Calu3 (cell line): ENCODE data around the gene SENP2. TPM values are rescaled to one million over a fixed set of nuclear protein-coding genes. Genes with fewer than 3 reads are reported as not detected.

Experiments used
- BruUV-seq: library from RNA; stranded (reverse); fragments of 400-500 nt; replicated peaks from 2 replicates; lab custom pipeline; 2021; lab: Mats Ljungman, UMichigan
- CTCF ChIA-PET: fragments of 300-600 bp; sonication (Branson Sonifier 250); formaldehyde crosslinking; loops from one replicate; lab custom pipeline; 2022; ENCODE audit warnings: antibody characterized with exemption; lab: Charles Lee
- DNase-seq: peaks from one replicate; pipeline ENCODE4 v3.0.0; 2022
- H3K27ac Mint-ChIP-seq: one replicate; pipeline ENCODE4 v1.8.0; 2022; ENCODE audit warnings: mixed read lengths; ENCODE audit not compliant: unreplicated experiment
- H3K27me3 Mint-ChIP-seq: one replicate; pipeline ENCODE4 v1.8.0; 2022; ENCODE audit warnings: mixed read lengths; ENCODE audit not compliant: unreplicated experiment
- H3K36me3 Mint-ChIP-seq: one replicate; pipeline ENCODE4 v1.8.0; 2022; ENCODE audit warnings: mild to moderate bottlenecking, moderate library complexity, mixed read lengths; ENCODE audit not compliant: insufficient read depth, unreplicated experiment
- H3K4me1 Mint-ChIP-seq: one replicate; pipeline ENCODE4 v1.8.0; 2022; ENCODE audit warnings: mild to moderate bottlenecking, low read depth, mixed read lengths; ENCODE audit not compliant: unreplicated experiment
- H3K4me3 Mint-ChIP-seq: one replicate; pipeline ENCODE4 v1.8.0; 2022; ENCODE audit warnings: mild to moderate bottlenecking, low read depth, moderate library complexity, mixed read lengths; ENCODE audit not compliant: unreplicated experiment
- H3K9me3 Mint-ChIP-seq: one replicate; pipeline ENCODE4 v1.8.0; 2022; ENCODE audit warnings: low read depth, mixed read lengths; ENCODE audit not compliant: unreplicated experiment
- CTCF ChIP-seq: fragments of 200-600 bp; IDR thresholded peaks from one replicate; pipeline ENCODE4 v1.8.0; 2022; ENCODE audit warnings: antibody characterized with exemption; ENCODE audit not compliant: unreplicated experiment
- intact Hi-C: fragments of 100-400 bp; cut with micrococcal nuclease; formaldehyde crosslinking; loops from one replicate; pipeline ENCODE4 v1.10.0; 2022; ENCODE audit not compliant: unreplicated experiment
- total RNA-seq: library from RNA; stranded (reverse); gene quantifications from 2 replicates; pipeline ENCODE4 v1.2.3, GENCODE V29; 2022

Gene SENP2
- total RNA-seq, 1 experiment from 2014 or later = 87.1 TPM

- intact Hi-C loops = no loop called here
- peaks cover 37% of the 10 kb centered on the region for H3K36me3 Mint-ChIP-seq
- H3K27ac Mint-ChIP-seq = peak overlapping the region; percentile 89
- no peaks in the 10 kb centered on the region for H3K27me3 Mint-ChIP-seq
- no TSS peak for BruUV-seq
- CTCF ChIA-PET = no interaction called here
- TF ChIP-seq CTCF = no peak
- H3K9me3 Mint-ChIP-seq = no peaks in the 10 kb centered on the region
- peaks cover 26% of the 10 kb centered on the region for H3K4me1 Mint-ChIP-seq
- peak overlapping the region; percentile 79 for H3K4me3 Mint-ChIP-seq
- no peak for DNase-seq
Measured at GRCh38 chr3:185584686-185585085, 1.4 kb upstream of the SENP2 start.

GRCh38 chr3:185585518-185585858, 607 bp upstream of the SENP2 start:
- DNase-seq = no peak
- BruUV-seq = TSS peak; percentile 99
- H3K36me3 Mint-ChIP-seq = peaks cover 35% of the 10 kb centered on the region
- peaks cover 26% of the 10 kb centered on the region for H3K4me1 Mint-ChIP-seq
- no peaks in the 10 kb centered on the region for H3K9me3 Mint-ChIP-seq
- H3K4me3 Mint-ChIP-seq = peak overlapping the region; percentile 79
- no peak for TF ChIP-seq CTCF
- no peaks in the 10 kb centered on the region for H3K27me3 Mint-ChIP-seq
- peak overlapping the region; percentile 89 for H3K27ac Mint-ChIP-seq
- intact Hi-C loops = no loop called here
- CTCF ChIA-PET = interaction anchor here (0.6 to 2.0 kb wide), 10 partner anchors 9 to 1948 kb away, joined by 3 to 23 read pairs (median 4); no protein-coding TSS in a partner anchor

- no peak for TF ChIP-seq CTCF
- intact Hi-C loops = no loop called here
- BruUV-seq = TSS peak; percentile 76
- no peaks in the 10 kb centered on the region for H3K9me3 Mint-ChIP-seq
- peak overlapping the region; percentile 79 for H3K4me3 Mint-ChIP-seq
- CTCF ChIA-PET = interaction anchor here (0.5 to 2.0 kb wide), 14 partner anchors 9 to 357 kb away, joined by 3 to 23 read pairs (median 4); partner anchors contain the start of gene LIPH
- H3K27me3 Mint-ChIP-seq = no peaks in the 10 kb centered on the region
- H3K4me1 Mint-ChIP-seq = peaks cover 26% of the 10 kb centered on the region
- H3K27ac Mint-ChIP-seq = peak overlapping the region; percentile 89
- peaks cover 46% of the 10 kb centered on the region for H3K36me3 Mint-ChIP-seq
- no peak for DNase-seq
Measured at GRCh38 chr3:185586686-185587039, 568 bp downstream of the SENP2 start.

GRCh38 chr3:185594073-185594472, 8.0 kb downstream of the SENP2 start:
- no peaks in the 10 kb centered on the region for H3K27me3 Mint-ChIP-seq
- no TSS peak for BruUV-seq
- peaks cover 27% of the 10 kb centered on the region for H3K36me3 Mint-ChIP-seq
- peaks cover under 1% of the 10 kb centered on the region for H3K4me1 Mint-ChIP-seq
- no peaks in the 10 kb centered on the region for H3K9me3 Mint-ChIP-seq
- no peak overlapping the region for H3K4me3 Mint-ChIP-seq
- no peak for DNase-seq
- CTCF ChIA-PET = no interaction called here
- intact Hi-C loops = no loop called here
- H3K27ac Mint-ChIP-seq = no peak overlapping the region
- no peak for TF ChIP-seq CTCF
